Hindlimb muscle (tissue), 1 donor: ENCODE data around the gene ZDHHC23. TPM values are rescaled to one million over a fixed set of nuclear protein-coding genes. Genes with fewer than 3 reads are reported as not detected.

Experiments
- DNase-seq: peaks from one replicate; pipeline ENCODE4 v3.0.0-alpha.2; 2013
- polyA plus RNA-seq: library from polyadenylated mRNA; unstranded; fragments of 120-200 nt; gene quantifications from one replicate; pipeline ENCODE4 v1.2.1, GENCODE V29; 2013; ENCODE audit not compliant: insufficient read length

The ZDHHC23 gene
- polyA plus RNA-seq, 1 donor, result 0.94 TPM

DNA sequence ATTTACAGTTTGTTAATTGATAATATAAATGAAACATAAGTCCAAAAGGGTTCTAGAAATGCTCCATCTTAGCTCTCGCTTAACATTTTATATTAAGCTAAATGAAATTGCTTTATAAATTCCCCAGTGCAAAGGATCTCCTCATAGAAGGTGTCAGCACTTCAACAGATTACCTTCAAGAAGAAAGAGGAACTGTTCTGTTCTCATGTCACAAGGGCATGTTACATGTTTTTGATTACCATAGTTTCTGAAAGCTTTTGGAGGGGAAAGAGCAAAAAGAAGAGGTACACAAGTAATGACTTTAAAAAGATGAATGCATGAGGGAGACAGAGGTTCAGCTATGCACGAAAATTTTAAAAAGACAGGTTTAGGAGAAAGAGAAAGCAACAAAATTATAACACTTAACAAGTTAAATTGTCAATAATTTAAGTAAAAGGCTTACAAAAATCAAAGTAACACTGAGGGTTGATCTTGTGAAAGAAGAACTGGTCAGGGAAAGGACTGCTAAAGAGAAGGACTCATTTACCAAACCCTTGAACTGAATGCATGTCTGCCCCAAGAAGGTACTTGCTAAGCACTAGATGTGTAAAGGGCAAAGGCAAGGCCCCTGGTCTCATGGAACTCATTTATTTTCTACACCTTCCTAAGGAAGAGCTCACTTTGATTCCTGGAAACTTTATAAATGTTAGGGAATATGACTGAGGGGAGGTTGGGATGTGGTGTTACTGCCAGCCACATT, 63.4 kb downstream of the ZDHHC23 start:
- no peak for DNase-seq

Other genes starting within 250 kb of the ZDHHC23 start
- gene NAA50, start 201.8 kb upstream of the ZDHHC23 start, polyA plus RNA-seq, result 150 TPM
- 14.7 TPM for gene ATP6V1A, start 201.0 kb upstream of the ZDHHC23 start, polyA plus RNA-seq
- 1.7 TPM for gene GRAMD1C, start 109.2 kb upstream of the ZDHHC23 start, polyA plus RNA-seq
- 4.6 TPM for gene CCDC191, start 108.5 kb downstream of the ZDHHC23 start, polyA plus RNA-seq
- 14.9 TPM for gene QTRT2, start 108.7 kb downstream of the ZDHHC23 start, polyA plus RNA-seq
- gene DRD3, start 231.0 kb downstream of the ZDHHC23 start, polyA plus RNA-seq, result not detected